ENCODE measurements around the gene SRSF3. TPM values are rescaled to one million over a fixed set of nuclear protein-coding genes. Genes with fewer than 3 reads are reported as not detected.
"Not testable (repeated sequence)": the region's sequence is repeated elsewhere in the genome, so short reads cannot be mapped to it uniquely, and the experiment has no call there.

SRSF3 gene
- total and polyA plus RNA-seq, 2 experiments from 2014 or later, result 135 to 192 TPM

GRCh38 chr6:36610956-36611336 lies 16.8 kb downstream of the SRSF3 start:
- Histone ChIP-seq H3K9me3 (ENCODE audit: low read depth) (no peaks in the 10 kb centered on the region), H3K27me3 (no peaks in the 10 kb centered on the region), H3K36me3 (replicated peaks; ENCODE audit: insufficient read depth, low read depth) (peaks cover 4% of the 10 kb centered on the region), H3K27ac (no peak overlapping the region), H2AFZ (no peak overlapping the region), H3K4me1 (ENCODE audit: insufficient read depth) (peaks cover 30% of the 10 kb centered on the region), H3K4me2 (no peak overlapping the region), H4K20me1 (ENCODE audit: insufficient read depth, poor library complexity, severe bottlenecking) (peaks cover 47% of the 10 kb centered on the region), H3K4me3 (no peak overlapping the region), H3K79me2 (peaks cover 17% of the 10 kb centered on the region), H3K9me2 (replicated peaks; ENCODE audit: insufficient read depth) (no peaks in the 10 kb centered on the region)
- DNase-seq (ENCODE audit: low spot score), result no peak
- TF ChIP-seq, protein P1, sequence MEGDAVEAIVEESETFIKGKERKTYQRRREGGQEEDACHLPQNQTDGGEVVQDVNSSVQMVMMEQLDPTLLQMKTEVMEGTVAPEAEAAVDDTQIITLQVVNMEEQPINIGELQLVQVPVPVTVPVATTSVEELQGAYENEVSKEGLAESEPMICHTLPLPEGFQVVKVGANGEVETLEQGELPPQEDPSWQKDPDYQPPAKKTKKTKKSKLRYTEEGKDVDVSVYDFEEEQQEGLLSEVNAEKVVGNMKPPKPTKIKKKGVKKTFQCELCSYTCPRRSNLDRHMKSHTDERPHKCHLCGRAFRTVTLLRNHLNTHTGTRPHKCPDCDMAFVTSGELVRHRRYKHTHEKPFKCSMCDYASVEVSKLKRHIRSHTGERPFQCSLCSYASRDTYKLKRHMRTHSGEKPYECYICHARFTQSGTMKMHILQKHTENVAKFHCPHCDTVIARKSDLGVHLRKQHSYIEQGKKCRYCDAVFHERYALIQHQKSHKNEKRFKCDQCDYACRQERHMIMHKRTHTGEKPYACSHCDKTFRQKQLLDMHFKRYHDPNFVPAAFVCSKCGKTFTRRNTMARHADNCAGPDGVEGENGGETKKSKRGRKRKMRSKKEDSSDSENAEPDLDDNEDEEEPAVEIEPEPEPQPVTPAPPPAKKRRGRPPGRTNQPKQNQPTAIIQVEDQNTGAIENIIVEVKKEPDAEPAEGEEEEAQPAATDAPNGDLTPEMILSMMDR (IDR thresholded peaks at IDR 0.05; ENCODE audit: poor library complexity), result no peak
- TF ChIP-seq EZH2 (IDR thresholded peaks at IDR 0.05; ENCODE audit: borderline replicate concordance), result no peak
- TF ChIP-seq EZH2phosphoT487 (IDR thresholded peaks at IDR 0.05; ENCODE audit: low read depth, severe bottlenecking, unreplicated experiment), result no peak
- WGBS (ENCODE audit: low lambda C conversion rate, missing lambda C conversion rate), result 100% methylated on average over 1 of the region's 1 CpG

GRCh38 chr6:36611679-36612078 lies 17.5 kb downstream of the SRSF3 start:
- WGBS (ENCODE audit: low lambda C conversion rate, missing lambda C conversion rate), result 93% methylated on average over 3 of the region's 3 CpGs
- H4K20me1 ChIP-seq (ENCODE audit: insufficient read depth, poor library complexity, severe bottlenecking), result peaks cover 39% of the 10 kb centered on the region
- not testable (repeated sequence) for H2AFZ ChIP-seq; H3K9me3 ChIP-seq (ENCODE audit: low read depth); H3K27me3 ChIP-seq; H3K9me2 ChIP-seq (replicated peaks; ENCODE audit: insufficient read depth); H3K4me2 ChIP-seq; DNase-seq (ENCODE audit: low spot score); H3K4me3 ChIP-seq; H3K36me3 ChIP-seq (replicated peaks; ENCODE audit: insufficient read depth, low read depth); H3K27ac ChIP-seq
- peaks cover 23% of the 10 kb centered on the region for H3K4me1 ChIP-seq (ENCODE audit: insufficient read depth)
- H3K79me2 ChIP-seq, result peaks cover 16% of the 10 kb centered on the region

GRCh38 chr6:36612101-36612625 lies 18.0 kb downstream of the SRSF3 start:
- peaks cover 20% of the 10 kb centered on the region for H3K4me1 ChIP-seq (ENCODE audit: insufficient read depth)
- peaks cover 15% of the 10 kb centered on the region for H3K79me2 ChIP-seq
- no peak overlapping the region for H3K27ac ChIP-seq
- no peak overlapping the region for H3K4me2 ChIP-seq
- no peak overlapping the region for H3K4me3 ChIP-seq
- H3K27me3 ChIP-seq, result no peaks in the 10 kb centered on the region
- H2AFZ ChIP-seq, result no peak overlapping the region
- H3K9me3 ChIP-seq (ENCODE audit: low read depth), result no peaks in the 10 kb centered on the region
- WGBS (ENCODE audit: low lambda C conversion rate, missing lambda C conversion rate), result 96% methylated on average over 10 of the region's 10 CpGs
- peaks cover 4% of the 10 kb centered on the region for H3K36me3 ChIP-seq (replicated peaks; ENCODE audit: insufficient read depth, low read depth)
- no peak for DNase-seq (ENCODE audit: low spot score)
- H3K9me2 ChIP-seq (replicated peaks; ENCODE audit: insufficient read depth), result no peaks in the 10 kb centered on the region
- peaks cover 35% of the 10 kb centered on the region for H4K20me1 ChIP-seq (ENCODE audit: insufficient read depth, poor library complexity, severe bottlenecking)
- no peak for TF ChIP-seq EZH2phosphoT487 (IDR thresholded peaks at IDR 0.05; ENCODE audit: low read depth, severe bottlenecking, unreplicated experiment)
- TF ChIP-seq EZH2 (IDR thresholded peaks at IDR 0.05; ENCODE audit: borderline replicate concordance), result no peak
- TF ChIP-seq, protein P1 (IDR thresholded peaks at IDR 0.05; ENCODE audit: poor library complexity), result no peak

GRCh38 chr6:36613200-36613995 lies 19.2 kb downstream of the SRSF3 start:
- H3K4me3 ChIP-seq, result no peak overlapping the region
- 94% methylated on average over 9 of the region's 9 CpGs for WGBS (ENCODE audit: low lambda C conversion rate, missing lambda C conversion rate)
- no peaks in the 10 kb centered on the region for H3K27me3 ChIP-seq
- H3K9me2 ChIP-seq (replicated peaks; ENCODE audit: insufficient read depth), result no peaks in the 10 kb centered on the region
- no peaks in the 10 kb centered on the region for H3K9me3 ChIP-seq (ENCODE audit: low read depth)
- peaks cover 2% of the 10 kb centered on the region for H3K79me2 ChIP-seq
- no peak for TF ChIP-seq EZH2phosphoT487 (IDR thresholded peaks at IDR 0.05; ENCODE audit: low read depth, severe bottlenecking, unreplicated experiment)
- no peak for TF ChIP-seq EZH2 (IDR thresholded peaks at IDR 0.05; ENCODE audit: borderline replicate concordance)
- TF ChIP-seq, protein P1 (IDR thresholded peaks at IDR 0.05; ENCODE audit: poor library complexity), result no peak
- no peak for DNase-seq (ENCODE audit: low spot score)
- H3K27ac ChIP-seq, result no peak overlapping the region
- H2AFZ ChIP-seq, result no peak overlapping the region
- H4K20me1 ChIP-seq (ENCODE audit: insufficient read depth, poor library complexity, severe bottlenecking), result peaks cover 22% of the 10 kb centered on the region
- H3K4me1 ChIP-seq (ENCODE audit: insufficient read depth), result peaks cover 7% of the 10 kb centered on the region
- no peak overlapping the region for H3K4me2 ChIP-seq
- H3K36me3 ChIP-seq (replicated peaks; ENCODE audit: insufficient read depth, low read depth), result no peaks in the 10 kb centered on the region

Data from hepatocyte (in vitro differentiated cells).